Measurements from ENCODE around the gene KCTD16.

DNA sequence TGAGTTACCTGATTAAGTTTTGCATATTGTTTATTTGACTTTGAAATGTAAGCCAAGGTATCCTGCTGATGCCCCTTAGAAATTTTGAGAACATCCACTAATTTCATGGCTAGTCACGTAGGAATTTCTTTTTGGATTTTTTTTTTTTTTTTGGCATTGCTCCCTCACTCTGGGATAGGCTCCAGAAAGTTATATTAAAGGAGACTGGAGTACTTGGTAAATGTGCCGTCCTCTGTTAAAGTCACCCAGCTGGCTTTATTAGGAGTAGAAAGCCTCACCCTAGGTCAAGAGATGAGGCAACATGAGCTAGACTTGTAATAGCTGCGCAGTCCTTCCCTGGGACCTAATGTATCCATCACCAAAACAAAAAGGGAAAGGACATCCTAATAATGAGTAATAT is 3.1 kb downstream of the KCTD16 start:
- TF ChIP-seq, protein P1, sequence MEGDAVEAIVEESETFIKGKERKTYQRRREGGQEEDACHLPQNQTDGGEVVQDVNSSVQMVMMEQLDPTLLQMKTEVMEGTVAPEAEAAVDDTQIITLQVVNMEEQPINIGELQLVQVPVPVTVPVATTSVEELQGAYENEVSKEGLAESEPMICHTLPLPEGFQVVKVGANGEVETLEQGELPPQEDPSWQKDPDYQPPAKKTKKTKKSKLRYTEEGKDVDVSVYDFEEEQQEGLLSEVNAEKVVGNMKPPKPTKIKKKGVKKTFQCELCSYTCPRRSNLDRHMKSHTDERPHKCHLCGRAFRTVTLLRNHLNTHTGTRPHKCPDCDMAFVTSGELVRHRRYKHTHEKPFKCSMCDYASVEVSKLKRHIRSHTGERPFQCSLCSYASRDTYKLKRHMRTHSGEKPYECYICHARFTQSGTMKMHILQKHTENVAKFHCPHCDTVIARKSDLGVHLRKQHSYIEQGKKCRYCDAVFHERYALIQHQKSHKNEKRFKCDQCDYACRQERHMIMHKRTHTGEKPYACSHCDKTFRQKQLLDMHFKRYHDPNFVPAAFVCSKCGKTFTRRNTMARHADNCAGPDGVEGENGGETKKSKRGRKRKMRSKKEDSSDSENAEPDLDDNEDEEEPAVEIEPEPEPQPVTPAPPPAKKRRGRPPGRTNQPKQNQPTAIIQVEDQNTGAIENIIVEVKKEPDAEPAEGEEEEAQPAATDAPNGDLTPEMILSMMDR (IDR thresholded peaks at IDR 0.05; ENCODE audit: insufficient read depth, low read depth, low read length), result no peak
- no peak for TF ChIP-seq EZH2 (IDR thresholded peaks at IDR 0.05; ENCODE audit: insufficient read depth, low read length)
